Activated gamma-delta T cell treated with anti-CD3 and anti-CD28 coated beads, Interleukin-2, amount 50 U/mL, for 16 hours (primary cell): ENCODE measurements around the gene KCNRG.
"Not testable (repeated sequence)": the region's sequence is repeated elsewhere in the genome, so short reads cannot be mapped to it uniquely, and the experiment has no call there.

Source experiments
- DNase-seq: peaks from one replicate; pipeline ENCODE4 v3.0.0-alpha.2; 2020; ENCODE audit warnings: low read depth

Gene KCNRG

GRCh38 chr13:50011461-50011860, 3.8 kb upstream of the KCNRG start:
- DNase-seq = no peak

- DNase-seq = no peak
Observed at GRCh38 chr13:50012396-50013169, 2.7 kb upstream of the KCNRG start.

GRCh38 chr13:50014386-50014785, 858 bp upstream of the KCNRG start:
- no peak for DNase-seq

- DNase-seq = no peak
Observed at GRCh38 chr13:50015750-50016149, 506 bp downstream of the KCNRG start.

- no peak for DNase-seq
Observed at GRCh38 chr13:50016444-50016843, 1.2 kb downstream of the KCNRG start.

- DNase-seq = no peak
Observed at GRCh38 chr13:50017819-50018218, 2.6 kb downstream of the KCNRG start.

- no peak for DNase-seq
Observed at GRCh38 chr13:50025436-50025835, 10.2 kb downstream of the KCNRG start.

- no peak for DNase-seq
Observed at GRCh38 chr13:50026788-50027473, 11.7 kb downstream of the KCNRG start.

GRCh38 chr13:50030315-50030714, 15.1 kb downstream of the KCNRG start:
- DNase-seq = no peak

GRCh38 chr13:50033725-50034124, 18.5 kb downstream of the KCNRG start:
- no peak for DNase-seq

- DNase-seq = no peak
Observed at GRCh38 chr13:50037788-50038187, 22.5 kb downstream of the KCNRG start.

GRCh38 chr13:50038266-50038665, 23.0 kb downstream of the KCNRG start:
- DNase-seq = no peak

GRCh38 chr13:50052478-50052877, 37.2 kb downstream of the KCNRG start:
- no peak for DNase-seq

- no peak for DNase-seq
Observed at GRCh38 chr13:50053844-50054243, 38.6 kb downstream of the KCNRG start.

- no peak for DNase-seq
Observed at GRCh38 chr13:50055454-50055853, 40.2 kb downstream of the KCNRG start.

GRCh38 chr13:50060718-50061117, 45.5 kb downstream of the KCNRG start:
- DNase-seq = no peak

GRCh38 chr13:50062336-50062735, 47.1 kb downstream of the KCNRG start:
- DNase-seq = not testable (repeated sequence)

GRCh38 chr13:50065712-50066111, 50.5 kb downstream of the KCNRG start:
- DNase-seq = no peak

- no peak for DNase-seq
Observed at GRCh38 chr13:50068508-50068907, 53.3 kb downstream of the KCNRG start.

GRCh38 chr13:50069261-50069660, 54.0 kb downstream of the KCNRG start:
- DNase-seq = no peak

- no peak for DNase-seq
Observed at GRCh38 chr13:50070186-50070585, 54.9 kb downstream of the KCNRG start.
